Uterus (tissue), 4 donors: ENCODE data around the gene MEPE. TPM values are rescaled to one million over a fixed set of nuclear protein-coding genes. Genes with fewer than 3 reads are reported as not detected.

Source experiments
- DNase-seq, 2 donors: peaks; one replicate each; pipeline ENCODE4 v3.0.0-alpha.2; 2019 to 2020
- H3K27ac ChIP-seq, 2 donors: fragments of 200-600 bp; sonication (generic); 1 replicate in 1 of 2; 2 replicates in 1 of 2; pipeline ENCODE4 v1.5.1; 2016 to 2018
- H3K27me3 ChIP-seq, 2 donors: fragments of 200-600 bp; sonication (generic); one replicate each; pipeline ENCODE4 v1.5.1; 2018 to 2019; ENCODE audit warnings: control low read depth in 1 of 2
- H3K36me3 ChIP-seq, 2 donors: fragments of 200-600 bp; sonication (generic); one replicate each; pipeline ENCODE4 v1.5.1; 2019; ENCODE audit warnings: control low read depth in 1 of 2
- H3K4me1 ChIP-seq, 2 donors: fragments of 200-600 bp; sonication (generic); one replicate each; pipeline ENCODE4 v1.5.1; 2018 to 2019; ENCODE audit warnings: control low read depth in 1 of 2
- H3K4me3 ChIP-seq, 2 donors: fragments of 200-600 bp; sonication (generic); 1 replicate in 1 of 2; 2 replicates in 1 of 2; pipeline ENCODE4 v1.5.1; 2018 to 2019; ENCODE audit warnings: mild to moderate bottlenecking in 1 of 2
- H3K9me3 ChIP-seq, 2 donors: fragments of 200-600 bp; sonication (generic); one replicate each; pipeline ENCODE4 v1.5.1; 2019; ENCODE audit warnings: control low read depth in 1 of 2
- POLR2A ChIP-seq, 2 donors: fragments of 450-650 bp; IDR thresholded peaks; one replicate each; pipeline ENCODE4 v1.6.1; 2016; ENCODE audit warnings: antibody characterized with exemption in 2 of 2, mild to moderate bottlenecking in 1 of 2, moderate library complexity in 1 of 2
- intact Hi-C: fragments of 100-400 bp; cut with DNase I; formaldehyde crosslinking; loops from one replicate; pipeline ENCODE4 v1.15.1; 2023; ENCODE audit warnings: low total_unique reads
- total RNA-seq, 4 donors: library from RNA; depleted of rRNA in 3 of 4; stranded (reverse); fragments of >200 nt in 3 of 4; gene quantifications; one replicate each; pipeline versions ENCODE4 v1.1.0 to v1.2.4, GENCODE V29; 2014 to 2023
- TF ChIP-seq, protein P1 (sequence below), 4 experiments: fragments of 200-600 bp in 2 of 4; fragments of 450-650 bp in 2 of 4; sonication (generic) in 2 of 4; IDR thresholded peaks; one replicate each; pipeline ENCODE4 v1.5.1; 2016 to 2019; ENCODE audit warnings: antibody characterized with exemption in 4 of 4, mild to moderate bottlenecking in 2 of 4, moderate library complexity in 1 of 4
- donor health status: DM: yes; HTN: yes; CAD: no.

The MEPE gene
- total RNA-seq, 4 donors from 2014 or later: not detected

- Histone ChIP-seq H3K36me3 (no peaks in the 10 kb centered on the region), H3K9me3 (no peaks in the 10 kb centered on the region), H3K27me3 (no peaks in the 10 kb centered on the region), H3K4me3 (no peak overlapping the region), H3K4me1 (no peaks in the 10 kb centered on the region), H3K27ac (no peak overlapping the region)
- no peak for TF ChIP-seq POLR2A (IDR thresholded peaks at IDR 0.05)
- TF ChIP-seq, protein P1, sequence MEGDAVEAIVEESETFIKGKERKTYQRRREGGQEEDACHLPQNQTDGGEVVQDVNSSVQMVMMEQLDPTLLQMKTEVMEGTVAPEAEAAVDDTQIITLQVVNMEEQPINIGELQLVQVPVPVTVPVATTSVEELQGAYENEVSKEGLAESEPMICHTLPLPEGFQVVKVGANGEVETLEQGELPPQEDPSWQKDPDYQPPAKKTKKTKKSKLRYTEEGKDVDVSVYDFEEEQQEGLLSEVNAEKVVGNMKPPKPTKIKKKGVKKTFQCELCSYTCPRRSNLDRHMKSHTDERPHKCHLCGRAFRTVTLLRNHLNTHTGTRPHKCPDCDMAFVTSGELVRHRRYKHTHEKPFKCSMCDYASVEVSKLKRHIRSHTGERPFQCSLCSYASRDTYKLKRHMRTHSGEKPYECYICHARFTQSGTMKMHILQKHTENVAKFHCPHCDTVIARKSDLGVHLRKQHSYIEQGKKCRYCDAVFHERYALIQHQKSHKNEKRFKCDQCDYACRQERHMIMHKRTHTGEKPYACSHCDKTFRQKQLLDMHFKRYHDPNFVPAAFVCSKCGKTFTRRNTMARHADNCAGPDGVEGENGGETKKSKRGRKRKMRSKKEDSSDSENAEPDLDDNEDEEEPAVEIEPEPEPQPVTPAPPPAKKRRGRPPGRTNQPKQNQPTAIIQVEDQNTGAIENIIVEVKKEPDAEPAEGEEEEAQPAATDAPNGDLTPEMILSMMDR (IDR thresholded peaks at IDR 0.05): no peak
- no peak for DNase-seq
- intact Hi-C loops: no loop called here
Observed at GRCh38 chr4:87895964-87896621, 63.3 kb downstream of the MEPE start.

Other genes starting within 250 kb of the MEPE start
- not detected for gene DSPP, start 224.4 kb upstream of the MEPE start, total RNA-seq
- not detected for gene DMP1, start 182.7 kb upstream of the MEPE start, total RNA-seq
- gene IBSP, start 33.4 kb upstream of the MEPE start, total RNA-seq: not detected
- gene SPP1, start 142.7 kb downstream of the MEPE start, total RNA-seq: 10 to 100 TPM in 2 of 4 donors, not detected in 2; 10.1 to 98.6 TPM
- 100 to 1,000 TPM; 129 to 190 (median 134) TPM for gene PKD2, start 174.7 kb downstream of the MEPE start, total RNA-seq